GM12878 (cell line): Measurements from ENCODE around the gene TRIM56. TPM values are rescaled to one million over a fixed set of nuclear protein-coding genes. Genes with fewer than 3 reads are reported as not detected.

ENCODE experiments used
- ATAC-seq: fragments of 200-7000 bp; cut with Tn5 transposase; 3 replicates; pipeline ENCODE4 v1.9.1; 2020; ENCODE audit warnings: mild to moderate bottlenecking, moderate library complexity
- BruUV-seq: library from RNA; stranded (reverse); fragments of 400-500 nt; replicated peaks from 2 replicates; lab custom pipeline; 2021; lab: Mats Ljungman, UMichigan
- CTCF ChIA-PET: fragments of 300-600 bp; sonication (Branson Sonifier 250); formaldehyde crosslinking; extraction: SDS; loops from one replicate; lab custom pipeline; 2021; ENCODE audit warnings: inconsistent platforms; lab: Yijun Ruan, JAX
- POLR2A ChIA-PET: fragments of 350-600 bp; formaldehyde crosslinking; extraction: SDS; loops from one replicate; lab custom pipeline; 2021; ENCODE audit warnings: inconsistent platforms; lab: Charles Lee
- RAD21 ChIA-PET: fragments of 300-600 bp; sonication (Branson Sonifier 250); formaldehyde crosslinking; loops from one replicate; lab custom pipeline; 2023; ENCODE audit warnings: antibody characterized with exemption; ENCODE audit not compliant: unreplicated experiment; lab: Charles Lee
- SMC1A ChIA-PET: fragments of 300-600 bp; sonication (Branson Sonifier 250); formaldehyde crosslinking; loops from one replicate; lab custom pipeline; 2023; ENCODE audit not compliant: unreplicated experiment, uncharacterized antibody; lab: Charles Lee
- DNase-seq: peaks from one replicate; pipeline ENCODE4 v3.0.0-alpha.2; 2011; ENCODE audit warnings: low read depth, low spot score
- FAIRE-seq: peaks from 3 replicates; lab custom pipeline; 2011; peaks lifted over from hg19 to GRCh38; lab: Jason Lieb, UNC
- H2AFZ ChIP-seq: 2 replicates; pipeline ENCODE4 v1.6.0; 2011; ENCODE audit warnings: low read depth, low read length, control low read depth; ENCODE audit not compliant: control insufficient read depth
- H3K27ac ChIP-seq: 2 replicates; pipeline ENCODE4 v1.5.1; 2011; ENCODE audit warnings: control low read depth; ENCODE audit not compliant: control insufficient read depth, insufficient read depth
- H3K27me3 ChIP-seq, 2 experiments: replicated peaks in 1 of 2; 2 replicates each; pipeline versions ENCODE4 v1.6.0 to v1.6.1; 2011; ENCODE audit warnings: low read length in 1 of 2; ENCODE audit not compliant: control insufficient read depth in 2 of 2, insufficient read depth in 2 of 2
- H3K36me3 ChIP-seq, 2 experiments: 2 replicates each; pipeline ENCODE4 v1.5.1; 2011; ENCODE audit warnings: low read length in 1 of 2; ENCODE audit not compliant: control insufficient read depth in 2 of 2, insufficient read depth in 2 of 2
- H3K4me1 ChIP-seq: 2 replicates; pipeline ENCODE4 v1.6.1; 2011; ENCODE audit warnings: mild to moderate bottlenecking, low read length, moderate library complexity, mixed read lengths; ENCODE audit not compliant: control insufficient read depth, insufficient read depth
- H3K4me2 ChIP-seq: 2 replicates; pipeline ENCODE4 v1.6.0; 2011; ENCODE audit warnings: control low read depth; ENCODE audit not compliant: control insufficient read depth, insufficient read depth
- H3K4me3 ChIP-seq: fragments of 200-600 bp; sonication (generic); 2 replicates; pipeline ENCODE4 v1.5.1; 2016
- H3K79me2 ChIP-seq: 2 replicates; pipeline ENCODE4 v1.6.0; 2011; ENCODE audit warnings: low read length; ENCODE audit not compliant: control insufficient read depth, insufficient read depth
- H3K9ac ChIP-seq: 2 replicates; pipeline ENCODE4 v1.8.0; 2011; ENCODE audit warnings: low read length, control low read depth, mixed read lengths; ENCODE audit not compliant: control insufficient read depth, insufficient read depth
- H3K9me3 ChIP-seq: replicated peaks from 3 replicates; pipeline ENCODE4 v1.5.1; 2011; ENCODE audit warnings: mild to moderate bottlenecking, low read length; ENCODE audit not compliant: control insufficient read depth, insufficient read depth
- H4K20me1 ChIP-seq: 2 replicates; pipeline ENCODE4 v1.6.0; 2011; ENCODE audit not compliant: control insufficient read depth, insufficient read depth
- CBFB ChIP-seq: IDR thresholded peaks from 2 replicates; pipeline ENCODE4 v1.6.1; 2016; ENCODE audit warnings: antibody characterized with exemption, low read depth
- FOXM1 ChIP-seq: IDR thresholded peaks from 2 replicates; pipeline ENCODE4 v1.6.1; 2012; ENCODE audit warnings: low read depth, mild to moderate bottlenecking, inconsistent platforms, low read length, moderate library complexity
- MTA2 ChIP-seq: fragments of 450-650 bp; IDR thresholded peaks from 2 replicates; pipeline ENCODE4 v1.6.1; 2016; ENCODE audit warnings: low read depth, mild to moderate bottlenecking, moderate library complexity
- PRDM15 ChIP-seq: fragments of 450-650 bp; formaldehyde crosslinking; IDR thresholded peaks from 2 replicates; pipeline ENCODE4 v1.4.0; 2020; ENCODE audit warnings: mild to moderate bottlenecking, moderate library complexity
- SIN3A ChIP-seq: IDR thresholded peaks from 2 replicates; pipeline ENCODE4 v1.6.1; 2012; ENCODE audit warnings: low read depth, low read length, improper control_type of control experiment
- TBL1XR1 ChIP-seq: IDR thresholded peaks from 2 replicates; pipeline ENCODE4 v1.6.1; 2012; ENCODE audit warnings: low read depth, low read length, improper control_type of control experiment
- WGBS: methylation state at CpG from one replicate; pipeline ENCODE4 v1.1.6; 2016; ENCODE audit warnings: low lambda C conversion rate; ENCODE audit not compliant: insufficient replicate concordance, insufficient coverage; ENCODE audit errors: missing lambda C conversion rate; 5-methylcytosine and 5-hydroxymethylcytosine counted together
- in situ Hi-C: fragments of 300-500 bp; cut with MboI; formaldehyde crosslinking; loops from 9 replicates; pipeline ENCODE4 v1.14.3; 2018; ENCODE audit warnings: mixed read lengths
- intact Hi-C: fragments of 100-400 bp; cut with micrococcal nuclease; formaldehyde crosslinking; loops from one replicate; pipeline ENCODE4 v1.14.2; 2022; ENCODE audit not compliant: unreplicated experiment
- polyA plus RNA-seq, 11 experiments: library from polyadenylated mRNA; depleted of rRNA in 4 of 11; unstranded in 6 of 11; stranded (reverse) in 5 of 11; fragments of >200 nt; fragmentation: Nextera tagmentation in 4 of 11; fragmentation: Illumina TruSeq in 1 of 11; extraction: Ambion mirVana in 4 of 11; extraction: Trizol in 1 of 11; gene quantifications; 1 replicate in 1 of 11; 2 replicates in 10 of 11; pipeline versions ENCODE4 v1.2.1 to v1.2.3, GENCODE V29; 2011 to 2016; ENCODE audit warnings: inconsistent platforms in 2 of 11, missing spikeins in 2 of 11, low read depth in 1 of 11
- total RNA-seq, 4 experiments: library from RNA; depleted of rRNA in 3 of 4; stranded (reverse); fragments of >200 nt in 3 of 4; fragmentation: Illumina TruSeq in 1 of 4; extraction: Trizol in 1 of 4; gene quantifications; 2 replicates each; pipeline versions ENCODE4 v1.2.1 to v1.2.3, GENCODE V29; 2013 to 2021

TRIM56 gene
- total and polyA plus RNA-seq, 10 of the 15 experiments (the other 5 are each of a cell fraction or from before 2014, with no cell fraction given) = 3.2 to 37.5 (median 11.8) TPM

- FAIRE-seq = no peak
- H3K9me3 ChIP-seq = no peaks in the 10 kb centered on the region
Observed at GRCh38 chr7:101066141-101066832, 19.0 kb upstream of the TRIM56 start.

GRCh38 chr7:101066833-101067177 is 18.5 kb upstream of the TRIM56 start:
- DNase-seq = no peak
- RAD21 ChIA-PET = no interaction called here
- no TSS peak for BruUV-seq
- no peak for ATAC-seq
- H3K27ac ChIP-seq = no peak overlapping the region
- H3K27me3 ChIP-seq = peaks cover 0 to 2% of the 10 kb centered on the region in 2 experiments; a peak in 2 of 4 replicates
- CTCF ChIA-PET = interaction anchor here (1.4 kb wide), 1 partner anchor 11 kb away, joined by 4 read pairs; no protein-coding TSS in a partner anchor
- H3K4me1 ChIP-seq = no peaks in the 10 kb centered on the region
- H3K9me3 ChIP-seq = no peaks in the 10 kb centered on the region
- in situ Hi-C loops (no loop called here), intact Hi-C loops (no loop called here)
- no peak overlapping the region for H3K4me3 ChIP-seq
- H3K36me3 ChIP-seq = no peaks in the 10 kb centered on the region
- H3K9ac ChIP-seq = no peak overlapping the region
- no peak for FAIRE-seq
- no peak for TF ChIP-seq FOXM1
- no peak for TF ChIP-seq MTA2
- no peak for TF ChIP-seq TBL1XR1
- TF ChIP-seq CBFB = no peak
- no peak for TF ChIP-seq PRDM15 (CRISPR knock-in tag)
- H3K4me2 ChIP-seq = no peak overlapping the region
- H3K79me2 ChIP-seq = no peaks in the 10 kb centered on the region
- H4K20me1 ChIP-seq = no peaks in the 10 kb centered on the region
- WGBS = 59% methylated on average over 7 of the region's 7 CpGs
- no peak overlapping the region for H2AFZ ChIP-seq
- POLR2A ChIA-PET = no interaction called here
- SMC1A ChIA-PET = no interaction called here

More at GRCh38 chr7:101066141-101066832, 19.0 kb upstream of the TRIM56 start:
- ATAC-seq = no peak
- Histone ChIP-seq H3K4me2 (no peak overlapping the region), H3K9ac (no peak overlapping the region), H3K4me1 (no peaks in the 10 kb centered on the region), H2AFZ (no peak overlapping the region), H3K27ac (no peak overlapping the region), H3K36me3 (no peaks in the 10 kb centered on the region), H4K20me1 (no peaks in the 10 kb centered on the region)
- DNase-seq = no peak
- BruUV-seq = no TSS peak
- ChIA-PET POLR2A (no interaction called here), RAD21 (no interaction called here)
- in situ Hi-C loops = no loop called here
- no peak for TF ChIP-seq SIN3A
- TF ChIP-seq, all 136 proteins: peak for 0
- 17% methylated on average over 15 of the region's 15 CpGs for WGBS
- ChIA-PET SMC1A (no interaction called here), CTCF (interaction anchor here (1.2 kb wide), 1 partner anchor 11 kb away, joined by 3 read pairs; no protein-coding TSS in a partner anchor)
- intact Hi-C loops = no loop called here
- H3K27me3 ChIP-seq = peaks cover 0 to 2% of the 10 kb centered on the region in 2 experiments; a peak in 2 of 4 replicates
- H3K79me2 ChIP-seq = no peaks in the 10 kb centered on the region
- H3K4me3 ChIP-seq = no peak overlapping the region
